NK-92 (cell line): ENCODE measurements around the gene DENND4C.
"Not testable (repeated sequence)": the region's sequence is repeated elsewhere in the genome, so short reads cannot be mapped to it uniquely, and the experiment has no call there.

Experiments
- DNase-seq: peaks from one replicate; lab custom pipeline; 2025; ENCODE audit not compliant: unreplicated experiment; lab: John Stamatoyannopoulos, UW

DENND4C gene

GRCh38 chr9:19223724-19224123, 6.8 kb upstream of the DENND4C start:
- DNase-seq, result no peak

- no peak for DNase-seq
These were observed 5.9 kb upstream of the DENND4C start for GRCh38 chr9:19224563-19224962.

- DNase-seq, result no peak
These were observed 718 bp upstream of the DENND4C start for GRCh38 chr9:19229595-19230354.

GRCh38 chr9:19231126-19231903, 822 bp downstream of the DENND4C start:
- no peak for DNase-seq

- DNase-seq, result no peak
These were observed 1.7 kb downstream of the DENND4C start for GRCh38 chr9:19231904-19232822.

- DNase-seq, result no peak
These were observed 2.3 kb downstream of the DENND4C start for GRCh38 chr9:19232823-19233194.

GRCh38 chr9:19233344-19233743, 2.9 kb downstream of the DENND4C start:
- DNase-seq, result no peak

GRCh38 chr9:19239955-19240354, 9.5 kb downstream of the DENND4C start:
- DNase-seq, result no peak

- no peak for DNase-seq
These were observed 11.2 kb downstream of the DENND4C start for GRCh38 chr9:19241728-19242127.

GRCh38 chr9:19243366-19244033, 13.0 kb downstream of the DENND4C start:
- DNase-seq, result no peak

- DNase-seq, result no peak
These were observed 16.4 kb downstream of the DENND4C start for GRCh38 chr9:19246891-19247290.

- no peak for DNase-seq
These were observed 16.9 kb downstream of the DENND4C start for GRCh38 chr9:19247420-19247819.

GRCh38 chr9:19250346-19250745, 19.9 kb downstream of the DENND4C start:
- not testable (repeated sequence) for DNase-seq

DNA sequence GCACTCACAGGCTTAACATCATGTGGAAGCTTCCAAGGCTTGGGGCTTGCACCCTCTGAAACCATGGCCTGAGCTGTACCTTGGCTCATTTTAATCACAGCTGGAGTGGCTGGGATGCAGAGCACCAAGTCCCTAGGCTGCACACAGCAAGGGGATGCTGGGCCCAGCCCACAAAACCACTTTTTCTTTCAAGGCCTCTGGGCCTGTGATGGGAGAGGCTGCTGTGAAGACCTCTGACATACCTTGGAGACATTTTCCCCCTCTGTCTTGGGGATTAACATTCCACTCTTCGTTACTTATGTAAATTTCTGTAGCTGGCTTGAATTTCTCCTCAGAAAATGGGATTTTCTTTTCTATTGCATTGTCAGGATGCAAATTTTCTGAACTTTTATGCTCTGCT, 20.7 kb downstream of the DENND4C start:
- DNase-seq, result not testable (repeated sequence)

GRCh38 chr9:19251622-19252021, 21.1 kb downstream of the DENND4C start:
- not testable (repeated sequence) for DNase-seq

DNA sequence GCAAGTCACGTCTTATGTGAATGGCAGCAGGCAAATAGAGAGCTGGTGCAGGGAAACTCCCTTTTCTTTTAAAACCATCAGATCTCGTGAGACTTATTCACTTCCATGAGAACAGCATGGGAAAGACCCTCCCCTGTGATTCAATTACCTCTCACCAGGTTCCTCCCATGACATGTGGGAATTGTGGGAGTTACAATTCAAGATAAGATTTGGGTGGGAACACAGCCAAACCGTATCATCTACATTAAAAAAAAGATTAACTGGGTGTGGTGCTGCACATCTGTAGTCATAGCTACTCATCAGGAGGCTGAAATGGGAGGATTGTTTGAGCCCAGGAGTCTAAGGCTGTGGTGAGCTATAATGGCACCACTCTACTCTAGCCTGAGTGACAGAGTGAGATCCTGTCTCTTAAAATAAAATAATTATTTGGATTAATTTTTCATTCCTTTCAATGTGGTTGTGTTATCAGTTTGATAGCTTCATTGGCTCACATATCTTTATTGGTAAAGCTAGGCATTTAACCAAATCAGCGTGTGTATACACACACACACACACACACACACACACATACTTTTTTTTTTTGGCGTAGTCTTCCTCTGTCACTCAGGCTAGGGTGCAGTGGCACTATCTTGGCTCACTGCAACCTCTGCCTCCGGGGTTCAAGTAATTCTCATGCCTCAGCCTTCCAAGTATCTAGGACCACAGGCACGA, 21.8 kb downstream of the DENND4C start:
- no peak for DNase-seq

DNA sequence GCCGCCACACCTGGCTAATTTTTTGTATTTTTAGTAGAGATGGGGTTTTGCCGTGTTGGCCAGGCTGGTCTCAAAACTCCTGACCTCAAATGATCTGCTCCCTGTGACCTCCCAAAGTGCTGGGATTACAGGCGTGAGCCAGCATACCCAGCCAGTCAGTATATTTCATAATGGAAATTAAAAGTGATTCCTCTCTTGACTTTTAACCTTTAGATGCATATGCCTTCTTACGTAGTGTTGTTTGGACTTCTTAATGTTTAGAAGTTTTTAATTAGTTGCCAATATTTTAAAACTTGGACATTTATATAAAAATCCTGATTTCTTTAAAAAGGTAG, 22.4 kb downstream of the DENND4C start:
- no peak for DNase-seq

DNA sequence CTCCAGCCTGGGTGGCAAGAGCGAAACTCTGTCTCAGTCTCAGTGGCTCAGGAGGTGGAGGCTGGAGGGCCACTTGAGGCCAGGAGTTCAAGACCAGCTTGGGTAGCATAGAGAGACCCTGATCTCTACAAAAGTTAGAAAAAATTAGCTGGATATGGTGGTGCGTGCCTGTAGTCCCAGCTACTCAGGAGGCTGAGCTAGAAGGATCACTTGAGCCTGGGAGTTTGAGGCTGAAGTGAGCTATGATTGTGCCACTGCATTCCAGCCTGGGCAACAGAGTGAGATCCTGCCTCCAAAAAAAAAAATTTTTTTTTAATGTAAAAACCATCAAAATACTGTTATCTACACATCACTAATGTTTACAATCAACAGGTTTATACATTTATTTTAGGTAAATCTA, 24.6 kb downstream of the DENND4C start:
- DNase-seq, result no peak

GRCh38 chr9:19255821-19256220, 25.3 kb downstream of the DENND4C start:
- no peak for DNase-seq

DNA sequence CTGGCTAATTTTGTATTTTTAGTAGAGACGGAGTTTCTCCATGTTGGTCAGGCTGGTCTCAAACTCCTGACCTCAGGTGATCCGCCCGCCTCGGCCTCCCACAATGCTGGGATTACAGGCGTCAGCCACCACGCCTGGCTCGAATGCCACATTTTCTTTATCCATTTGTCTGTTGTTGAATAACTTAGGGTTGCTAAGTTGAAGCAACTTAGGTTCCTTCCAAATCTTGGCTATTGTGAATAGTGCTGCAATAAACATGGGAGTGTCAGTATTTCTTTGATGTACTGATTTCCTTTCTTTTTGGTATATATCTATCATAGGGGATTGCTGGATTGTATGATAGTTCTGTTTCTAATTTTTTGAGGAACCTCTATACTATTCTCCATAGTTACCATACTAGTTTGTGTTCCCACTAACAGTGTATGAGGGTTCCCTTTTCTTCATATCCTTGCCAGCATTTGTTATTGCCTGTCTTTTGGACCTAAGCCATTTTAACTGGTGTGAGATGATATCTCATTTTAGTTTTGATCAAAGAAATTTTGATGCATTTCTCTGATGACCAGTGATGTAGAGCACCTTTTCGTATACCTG, 29.3 kb downstream of the DENND4C start:
- DNase-seq, result not testable (repeated sequence)
